Body of pancreas (tissue), 4 donors: Measurements from ENCODE around the gene ASPDH. TPM values are rescaled to one million over a fixed set of nuclear protein-coding genes. Genes with fewer than 3 reads are reported as not detected.
"Not testable (repeated sequence)": the region's sequence is repeated elsewhere in the genome, so short reads cannot be mapped to it uniquely, and the experiment has no call there.

Experiments
- ATAC-seq: fragments of 150-250 bp; one replicate; pipeline ENCODE4 v1.9.1; 2016
- DNase-seq, 4 donors: peaks; one replicate each; pipeline ENCODE4 v3.0.0-alpha.2; 2019
- H3K27ac ChIP-seq, 4 donors: fragments of 200-600 bp; sonication (generic); 1 replicate in 3 of 4; 2 replicates in 1 of 4; pipeline versions ENCODE4 v1.5.1 to v1.6.1; 2016 to 2019; ENCODE audit warnings: mild to moderate bottlenecking in 1 of 4, mixed read lengths in 1 of 4, moderate library complexity in 1 of 4
- H3K27me3 ChIP-seq, 2 donors: fragments of 200-600 bp; sonication (generic); one replicate each; pipeline ENCODE4 v1.6.0; 2016; ENCODE audit warnings: mild to moderate bottlenecking in 1 of 2
- H3K36me3 ChIP-seq, 2 donors: fragments of 200-600 bp; sonication (generic); replicated peaks in 1 of 2; 2 replicates each; pipeline ENCODE4 v1.5.1; 2016; ENCODE audit warnings: low read depth in 2 of 2; ENCODE audit not compliant: insufficient read depth in 1 of 2
- H3K4me1 ChIP-seq: fragments of 200-600 bp; sonication (generic); one replicate; pipeline ENCODE4 v1.6.0; 2016
- H3K4me3 ChIP-seq, 2 donors: fragments of 200-600 bp; sonication (generic); 1 replicate in 1 of 2; 2 replicates in 1 of 2; pipeline ENCODE4 v1.5.1; 2016 to 2019
- H3K9me3 ChIP-seq, 3 donors: fragments of 200-600 bp; sonication (generic); 1 replicate in 2 of 3; 2 replicates in 1 of 3; pipeline ENCODE4 v1.5.1; 2016
- CTCF ChIP-seq, 7 experiments: fragments of 450-650 bp in 4 of 7; fragments of 200-600 bp in 3 of 7; sonication (generic) in 3 of 7; IDR thresholded peaks; one replicate each; pipeline ENCODE4 v1.5.1; 2016 to 2019; ENCODE audit warnings: antibody characterized with exemption in 7 of 7
- POLR2A ChIP-seq, 3 donors: fragments of 450-650 bp; IDR thresholded peaks; one replicate each; pipeline ENCODE4 v1.6.1; 2016; ENCODE audit warnings: antibody characterized with exemption in 3 of 3, mild to moderate bottlenecking in 2 of 3
- WGBS, 2 donors: methylation state at CpG; one replicate each; pipeline ENCODE4 v1.1.5; 2017; 5-methylcytosine and 5-hydroxymethylcytosine counted together
- intact Hi-C: fragments of 100-400 bp; cut with DNase I; formaldehyde crosslinking; loops from one replicate; pipeline ENCODE4 v1.15.1; 2023
- total RNA-seq, 2 donors: library from RNA; depleted of rRNA; stranded (reverse); fragments of >200 nt; gene quantifications; one replicate each; pipeline ENCODE4 v1.1.0, GENCODE V29; 2016

The ASPDH gene
- total RNA-seq, 2 donors from 2014 or later = not detected

GRCh38 chr19:50532952-50533351, 19.2 kb upstream of the ASPDH start:
- ATAC-seq (no peak), DNase-seq (no peak)
- Histone ChIP-seq H3K4me1 (no peaks in the 10 kb centered on the region), H3K9me3 (peaks cover 0 to 7% (median 0%) of the 10 kb centered on the region in 3 donors), H3K4me3 (no peak overlapping the region), H3K27ac (no peak overlapping the region), H3K36me3 (no peaks in the 10 kb centered on the region), H3K27me3 (no peaks in the 10 kb centered on the region)
- WGBS, 2 donors = 48 to 62% methylated on average over 4 of the region's 4 CpGs
- intact Hi-C loops = no loop called here
- no peak for TF ChIP-seq CTCF (IDR thresholded peaks at IDR 0.05)

- Histone ChIP-seq H3K4me1 (no peaks in the 10 kb centered on the region), H3K9me3 (peaks cover 0 to 7% (median 0%) of the 10 kb centered on the region in 3 donors), H3K27me3 (no peaks in the 10 kb centered on the region), H3K36me3 (no peaks in the 10 kb centered on the region), H3K27ac (no peak overlapping the region), H3K4me3 (no peak overlapping the region)
- DNase-seq (no peak), ATAC-seq (no peak)
- intact Hi-C loops = no loop called here
- WGBS, 2 donors = 25 to 47% methylated on average over 2 to 14 of the region's 14 CpGs
- TF ChIP-seq CTCF (IDR thresholded peaks at IDR 0.05) (no peak), POLR2A (IDR thresholded peaks at IDR 0.05) (no peak)
Observed at GRCh38 chr19:50531171-50531612, 17.5 kb upstream of the ASPDH start.

- H3K27ac ChIP-seq, H3K27me3 ChIP-seq, H3K4me1 ChIP-seq, H3K4me3 ChIP-seq, intact Hi-C loops, H3K36me3 ChIP-seq, ATAC-seq, DNase-seq, H3K9me3 ChIP-seq: not testable (repeated sequence)
- 71 to 76% methylated on average over 3 of the region's 3 CpGs for WGBS, 2 donors
Observed at GRCh38 chr19:50528052-50528451, 14.3 kb upstream of the ASPDH start.

- no peaks in the 10 kb centered on the region for H3K4me1 ChIP-seq
- intact Hi-C loops = no loop called here
- H3K36me3 ChIP-seq = no peaks in the 10 kb centered on the region
- no peak overlapping the region for H3K27ac ChIP-seq
- 65 to 66% methylated on average over 8 to 10 of the region's 10 CpGs for WGBS, 2 donors
- TF ChIP-seq CTCF (IDR thresholded peaks at IDR 0.05) = no peak
- peaks cover 0 to 5% of the 10 kb centered on the region in 2 donors for H3K27me3 ChIP-seq
- ATAC-seq (no peak), DNase-seq (no peak)
- H3K9me3 ChIP-seq = no peaks in the 10 kb centered on the region
- no peak overlapping the region for H3K4me3 ChIP-seq
Observed at GRCh38 chr19:50522881-50523280, 9.2 kb upstream of the ASPDH start.

GRCh38 chr19:50520822-50521465, 7.2 kb upstream of the ASPDH start:
- H3K4me1 ChIP-seq = no peaks in the 10 kb centered on the region
- intact Hi-C loops = no loop called here
- ATAC-seq (no peak), DNase-seq (no peak)
- no peaks in the 10 kb centered on the region for H3K9me3 ChIP-seq
- 75 to 76% methylated on average over 17 of the region's 17 CpGs for WGBS, 2 donors
- H3K36me3 ChIP-seq = no peaks in the 10 kb centered on the region
- H3K27ac ChIP-seq = no peak overlapping the region
- peaks cover 0 to 5% of the 10 kb centered on the region in 2 donors for H3K27me3 ChIP-seq
- TF ChIP-seq POLR2A (IDR thresholded peaks at IDR 0.05) (no peak), CTCF (IDR thresholded peaks at IDR 0.05) (no peak)
- H3K4me3 ChIP-seq = no peak overlapping the region
